ENCODE results near the gene GDF2.

The GDF2 gene

GRCh38 chr10:47315421-47315820, 6.8 kb upstream of the GDF2 start:
- H3K4me3 ChIP-seq (ENCODE audit: low read depth, low read length) = no peak overlapping the region
- TF ChIP-seq CTCF (IDR thresholded peaks at IDR 0.05; ENCODE audit: low read depth, low read length) = no peak
- no peak for TF ChIP-seq POLR2A (IDR thresholded peaks at IDR 0.05; ENCODE audit: extremely low read depth, insufficient read length)
- no peak for TF ChIP-seq MAX (IDR thresholded peaks at IDR 0.05; ENCODE audit: low read depth, low read length)
- no peak for TF ChIP-seq MYC (IDR thresholded peaks at IDR 0.05; ENCODE audit: low read depth, low read length)
- no peak for DNase-seq (ENCODE audit: low read depth)

GRCh38 chr10:47316131-47316530, 6.1 kb upstream of the GDF2 start:
- H3K4me3 ChIP-seq (ENCODE audit: low read depth, low read length) = no peak overlapping the region
- no peak for DNase-seq (ENCODE audit: low read depth)
- no peak for TF ChIP-seq CTCF (IDR thresholded peaks at IDR 0.05; ENCODE audit: low read depth, low read length)

DNA sequence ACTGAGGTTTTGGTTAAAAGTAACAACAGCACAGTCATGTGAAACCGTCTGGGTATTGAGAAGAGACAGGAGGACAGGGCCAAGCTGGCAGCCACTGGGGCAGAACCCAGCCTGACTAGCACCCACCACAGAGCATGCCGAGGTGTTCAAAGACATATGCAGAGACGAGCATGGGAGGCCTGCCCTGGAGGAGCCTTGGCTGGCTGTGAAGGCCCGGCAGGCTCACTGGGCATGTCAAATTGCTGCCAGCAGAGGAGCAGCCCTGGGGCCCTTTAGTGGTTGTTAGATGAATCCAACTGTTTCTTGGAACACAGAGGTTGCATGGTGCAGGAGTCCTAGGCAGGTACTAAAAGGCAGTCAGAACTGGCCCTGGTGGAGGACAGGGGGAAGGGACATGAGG, 5.0 kb upstream of the GDF2 start:
- no peak for DNase-seq (ENCODE audit: low read depth)
- TF ChIP-seq POLR2A (IDR thresholded peaks at IDR 0.05; ENCODE audit: extremely low read depth, insufficient read length) (no peak), MYC (IDR thresholded peaks at IDR 0.05; ENCODE audit: low read depth, low read length) (no peak), MAX (IDR thresholded peaks at IDR 0.05; ENCODE audit: low read depth, low read length) (no peak), CTCF (IDR thresholded peaks at IDR 0.05; ENCODE audit: low read depth, low read length) (no peak)

GRCh38 chr10:47318706-47319105, 3.5 kb upstream of the GDF2 start:
- peak; percentile 40 for DNase-seq (ENCODE audit: low read depth)
- TF ChIP-seq MAX (IDR thresholded peaks at IDR 0.05; ENCODE audit: low read depth, low read length) (no peak), POLR2A (IDR thresholded peaks at IDR 0.05; ENCODE audit: extremely low read depth, insufficient read length) (no peak), CTCF (IDR thresholded peaks at IDR 0.05; ENCODE audit: low read depth, low read length) (no peak), MYC (IDR thresholded peaks at IDR 0.05; ENCODE audit: low read depth, low read length) (no peak)
- H3K4me3 ChIP-seq (ENCODE audit: low read depth, low read length) = no peak overlapping the region

More for the DNA sequence above, 5.0 kb upstream of the GDF2 start:
- H3K4me3 ChIP-seq (ENCODE audit: low read depth, low read length) = no peak overlapping the region

GRCh38 chr10:47319784-47320183, 2.5 kb upstream of the GDF2 start:
- no peak for DNase-seq (ENCODE audit: low read depth)
- H3K4me3 ChIP-seq (ENCODE audit: low read depth, low read length) = no peak overlapping the region
- no peak for TF ChIP-seq MAX (IDR thresholded peaks at IDR 0.05; ENCODE audit: low read depth, low read length)
- no peak for TF ChIP-seq POLR2A (IDR thresholded peaks at IDR 0.05; ENCODE audit: extremely low read depth, insufficient read length)
- no peak for TF ChIP-seq MYC (IDR thresholded peaks at IDR 0.05; ENCODE audit: low read depth, low read length)

GRCh38 chr10:47320812-47321211, 1.4 kb upstream of the GDF2 start:
- DNase-seq (ENCODE audit: low read depth) = no peak
- TF ChIP-seq POLR2A (IDR thresholded peaks at IDR 0.05; ENCODE audit: extremely low read depth, insufficient read length) (no peak), CTCF (IDR thresholded peaks at IDR 0.05; ENCODE audit: low read depth, low read length) (no peak), MAX (IDR thresholded peaks at IDR 0.05; ENCODE audit: low read depth, low read length) (no peak), MYC (IDR thresholded peaks at IDR 0.05; ENCODE audit: low read depth, low read length) (no peak)
- H3K4me3 ChIP-seq (ENCODE audit: low read depth, low read length) = no peak overlapping the region
